NCI-H748 treated with DMSO at 0.1 percent for 48 hours (cell line): Measurements from ENCODE around the gene ZSCAN22.

Source experiments
- DNase-seq: peaks from one replicate; lab custom pipeline; 2025; lab: John Stamatoyannopoulos, UW

ZSCAN22 gene

DNA sequence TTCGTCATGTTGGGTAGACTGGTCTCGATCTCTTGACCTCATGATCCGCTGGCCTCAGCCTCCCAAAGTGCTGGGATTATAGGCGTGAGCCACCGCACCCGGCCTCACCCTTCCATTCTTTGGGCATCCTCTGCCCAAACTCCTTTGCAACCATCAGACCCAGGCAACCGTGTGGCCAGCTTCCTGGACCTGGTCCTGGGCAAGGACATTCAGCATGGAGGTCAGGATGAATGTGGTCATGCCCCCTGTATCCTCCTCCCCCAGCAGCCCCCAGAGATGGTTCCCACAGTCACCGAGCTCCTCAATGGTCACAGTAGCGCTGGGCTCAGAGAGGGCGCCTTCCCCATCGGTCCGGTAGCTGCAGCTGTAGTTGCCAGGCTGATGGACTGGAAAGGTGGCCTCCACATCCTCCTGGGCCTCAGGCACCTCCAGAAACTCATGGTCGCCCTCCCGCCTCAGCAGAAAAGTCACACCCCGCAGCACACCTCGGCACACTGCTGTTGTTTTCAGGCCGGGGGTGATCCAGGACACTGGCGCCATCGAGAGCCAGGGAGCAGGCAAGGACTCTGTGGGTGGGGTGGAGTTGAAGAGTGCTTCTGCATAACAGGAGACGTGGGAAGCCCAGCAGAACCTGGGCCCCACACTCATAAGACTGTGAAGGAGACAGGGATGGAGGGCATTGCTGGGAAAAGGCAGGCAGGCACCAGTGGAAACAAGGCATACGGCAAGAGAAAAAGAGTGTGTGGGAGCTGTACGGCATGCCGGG is 25.4 kb downstream of the ZSCAN22 start:
- no peak for DNase-seq

DNA sequence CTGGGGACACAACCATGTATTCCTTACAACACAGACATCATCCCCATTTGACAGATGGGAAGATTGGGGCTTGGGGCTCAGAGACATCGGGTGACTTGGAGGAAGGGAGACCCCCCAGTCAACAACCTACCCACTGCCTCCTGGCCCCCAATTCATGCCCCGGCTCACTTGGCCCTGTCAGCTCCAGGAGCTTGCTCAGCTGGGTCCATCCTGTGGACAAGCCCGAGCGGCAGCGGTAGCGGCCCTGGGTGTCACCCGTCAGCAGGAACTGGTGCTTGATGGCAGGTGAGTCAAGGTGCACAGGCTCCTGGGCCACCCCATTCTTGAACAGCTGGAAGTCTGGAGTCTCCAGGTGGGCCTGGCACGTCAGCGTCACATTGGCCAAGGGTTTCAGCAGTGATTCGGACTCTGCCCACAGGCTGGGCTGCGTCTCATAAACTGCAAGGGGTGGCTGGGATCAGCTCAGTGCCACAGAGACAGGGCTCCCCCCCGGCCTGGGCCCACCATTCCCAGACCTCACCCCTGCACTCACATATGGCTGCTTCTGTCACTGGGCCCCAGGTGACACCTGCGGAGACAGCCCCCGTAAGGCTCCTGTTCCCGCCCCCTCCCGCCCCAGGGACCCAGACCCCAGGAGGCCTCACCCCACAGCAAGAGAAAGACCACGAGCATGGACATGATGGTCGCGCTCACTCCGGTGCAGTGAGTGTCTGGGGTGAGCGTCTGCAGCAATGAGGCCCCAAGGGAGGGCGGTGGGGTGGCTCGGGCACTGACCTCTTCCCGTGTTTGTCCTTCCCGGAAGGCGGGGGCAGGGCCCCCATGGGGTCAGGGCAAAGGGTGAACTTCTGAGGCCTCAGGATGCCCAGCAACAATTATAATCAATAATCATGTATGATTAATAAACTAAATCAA is 26.2 kb downstream of the ZSCAN22 start, which contains the start of gene A1BG:
Gene A1BG, minus strand, starts transcription at position 733 of the 912 bp plus-strand sequence. Its CDS starts 55 bp downstream, at position 678.
- DNase-seq: no peak

DNA sequence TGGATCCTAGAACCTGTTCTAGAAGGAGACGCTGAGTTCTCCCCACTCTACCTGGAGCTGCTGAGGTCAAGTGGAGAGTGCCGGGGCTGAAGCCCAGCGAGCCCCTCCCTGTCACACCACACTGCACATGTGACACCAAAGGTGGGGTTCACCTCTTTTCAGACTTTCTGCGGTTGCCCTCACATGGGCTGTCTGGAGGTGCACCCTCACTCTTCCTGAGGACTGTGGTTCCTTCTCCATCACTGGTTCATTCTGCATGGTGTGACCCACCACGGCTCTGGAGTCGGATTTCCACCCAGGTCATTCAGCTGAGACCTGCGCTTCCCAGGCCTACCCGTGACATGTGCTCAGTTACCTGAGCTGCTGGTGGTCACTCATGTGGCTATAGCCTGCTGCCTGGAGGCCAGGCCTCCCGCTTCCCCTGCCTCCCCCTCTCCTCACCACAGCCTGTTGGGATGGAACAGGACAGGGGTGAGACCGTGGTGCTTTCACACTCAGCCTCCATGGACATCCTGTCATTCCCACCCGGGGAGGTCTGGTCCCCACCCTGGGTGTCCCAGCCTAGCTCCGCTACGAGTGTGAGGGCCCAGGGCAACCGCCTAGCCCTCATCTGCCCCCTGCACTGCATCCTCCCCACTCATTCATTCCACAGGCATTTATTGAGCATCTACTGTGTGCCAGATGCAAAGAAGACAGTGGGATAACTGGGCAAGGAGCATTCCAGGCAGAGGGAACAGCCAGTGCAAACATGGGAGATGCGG is 27.1 kb downstream of the ZSCAN22 start:
- DNase-seq: no peak

DNA sequence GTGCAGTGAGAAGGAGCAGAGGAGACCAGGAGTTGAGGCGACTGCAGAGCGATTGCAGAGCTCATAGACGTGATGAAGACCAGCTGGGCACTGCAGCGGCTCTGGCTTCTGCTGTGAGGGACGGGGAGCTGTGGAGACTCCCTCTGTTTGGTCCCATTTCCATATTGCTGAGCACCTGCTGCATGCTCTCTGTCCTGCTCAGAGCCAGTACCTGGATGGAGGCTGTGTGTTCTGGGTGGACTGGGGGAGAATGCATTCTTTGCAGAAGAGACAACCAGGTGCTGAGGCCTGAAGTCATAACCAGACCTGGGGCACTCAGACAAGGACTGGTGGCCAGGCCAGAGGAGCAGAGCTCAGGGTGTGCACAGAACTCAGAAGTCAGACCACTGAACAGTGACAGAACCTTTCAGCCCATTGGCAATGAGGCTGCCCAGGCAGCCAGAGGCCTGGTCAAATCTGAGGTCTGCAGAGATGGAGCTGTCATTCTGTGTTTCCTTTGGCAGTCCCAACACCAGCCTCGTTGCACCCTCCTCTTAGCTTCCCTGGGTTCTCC is 27.8 kb downstream of the ZSCAN22 start:
- no peak for DNase-seq

DNA sequence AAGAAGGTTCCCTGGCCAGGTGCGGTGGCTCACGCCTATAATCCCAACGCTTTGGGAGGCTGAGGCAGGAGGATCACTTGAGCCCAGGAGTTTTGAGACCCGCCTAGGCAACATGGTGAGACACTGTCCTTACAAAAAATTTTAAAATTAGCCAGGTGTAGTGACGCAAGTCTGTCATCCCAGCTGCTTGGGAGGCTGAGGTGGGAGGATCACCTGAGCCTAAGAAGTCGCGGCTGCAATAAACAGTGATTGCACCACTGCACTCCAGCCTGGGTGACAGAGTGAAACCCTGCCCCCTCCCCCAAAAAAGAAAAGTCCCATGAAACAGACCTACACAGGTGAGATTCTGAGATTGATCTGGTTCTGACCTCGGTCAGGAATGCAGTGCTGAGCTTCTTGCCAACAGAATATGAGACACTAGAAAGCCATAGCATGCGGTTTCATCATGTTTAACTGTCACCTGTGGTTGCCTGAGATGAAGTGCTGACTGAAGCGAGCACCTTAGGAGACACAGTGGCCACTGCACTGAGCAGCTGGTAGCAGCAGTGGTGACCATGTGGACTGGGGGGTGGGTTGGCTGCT is 28.5 kb downstream of the ZSCAN22 start:
- no peak for DNase-seq

DNA sequence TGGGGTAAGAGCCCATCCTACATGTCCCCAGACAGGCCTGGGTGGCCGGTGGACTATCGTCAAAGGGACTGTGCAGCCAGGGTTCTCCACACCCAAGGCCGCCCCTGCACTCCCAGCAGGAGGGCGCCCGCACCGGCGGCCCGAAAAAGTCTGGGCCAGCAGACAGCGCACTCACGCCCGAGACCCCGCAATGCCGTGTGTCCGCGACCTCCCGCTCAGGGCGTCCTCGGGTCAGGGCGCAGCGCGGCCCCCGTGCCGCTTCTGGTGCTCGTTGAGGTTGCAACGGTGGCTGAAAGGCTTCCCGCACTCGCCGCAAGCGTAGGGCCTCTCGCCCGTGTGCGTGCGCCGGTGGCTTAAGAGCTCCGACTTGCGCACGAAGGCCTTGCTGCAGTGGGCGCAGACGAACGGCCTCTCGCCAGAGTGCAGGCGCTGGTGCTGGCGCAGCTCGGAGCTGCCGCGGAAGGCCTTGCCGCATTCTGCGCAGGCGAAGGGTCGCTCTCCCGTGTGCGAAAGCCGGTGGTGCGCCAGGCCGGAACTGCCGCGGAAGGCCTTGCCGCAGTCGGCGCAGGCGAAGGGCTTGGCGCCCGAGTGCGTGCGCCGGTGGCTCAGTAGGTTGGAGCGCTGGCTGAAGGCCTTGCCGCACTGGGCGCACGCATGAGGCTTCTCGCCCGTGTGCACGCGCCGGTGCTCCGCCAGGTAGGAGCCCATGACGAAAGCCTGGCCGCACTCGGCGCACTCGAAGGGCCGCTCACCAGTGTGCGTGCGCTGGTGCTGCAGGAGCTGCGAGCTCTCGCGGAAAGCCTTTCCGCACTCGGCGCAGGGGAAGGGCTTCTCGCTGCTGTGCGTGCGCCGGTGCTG is 29.3 kb downstream of the ZSCAN22 start:
- no peak for DNase-seq

DNA sequence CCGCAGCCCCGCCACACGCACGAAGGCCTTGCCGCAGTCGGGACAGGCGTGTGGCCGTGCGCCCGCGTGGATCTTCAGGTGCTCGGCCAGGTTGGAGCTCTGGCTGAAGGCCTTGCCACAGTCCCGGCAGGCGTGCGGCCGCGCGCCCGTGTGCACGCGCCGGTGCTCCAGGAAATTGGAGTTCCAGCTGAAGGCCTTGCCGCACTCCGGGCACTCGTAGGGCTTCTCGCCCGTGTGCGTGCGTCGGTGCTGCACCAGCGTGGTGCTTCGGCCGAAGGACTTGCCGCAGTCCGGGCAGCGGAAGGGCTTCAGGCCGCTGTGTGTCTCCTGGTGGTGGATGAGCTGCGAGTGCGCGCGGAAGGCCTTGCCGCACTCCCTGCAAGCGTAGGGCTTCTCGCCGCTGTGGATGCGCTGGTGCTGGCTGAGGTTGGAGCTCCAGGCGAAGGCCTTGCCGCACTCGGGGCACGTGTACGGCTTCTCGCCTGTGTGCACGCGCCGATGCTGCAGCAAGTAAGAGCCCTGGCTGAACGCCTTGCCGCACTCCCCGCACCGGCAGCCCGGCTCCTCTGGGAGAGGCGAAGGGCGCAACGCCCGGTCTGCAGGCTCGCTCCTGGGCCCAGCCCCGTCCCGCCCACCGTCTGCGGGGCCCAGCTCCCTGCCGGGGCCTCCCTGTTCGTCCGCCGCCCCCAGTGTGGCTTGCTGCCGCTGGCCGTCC is 30.1 kb downstream of the ZSCAN22 start:
- no peak for DNase-seq

DNA sequence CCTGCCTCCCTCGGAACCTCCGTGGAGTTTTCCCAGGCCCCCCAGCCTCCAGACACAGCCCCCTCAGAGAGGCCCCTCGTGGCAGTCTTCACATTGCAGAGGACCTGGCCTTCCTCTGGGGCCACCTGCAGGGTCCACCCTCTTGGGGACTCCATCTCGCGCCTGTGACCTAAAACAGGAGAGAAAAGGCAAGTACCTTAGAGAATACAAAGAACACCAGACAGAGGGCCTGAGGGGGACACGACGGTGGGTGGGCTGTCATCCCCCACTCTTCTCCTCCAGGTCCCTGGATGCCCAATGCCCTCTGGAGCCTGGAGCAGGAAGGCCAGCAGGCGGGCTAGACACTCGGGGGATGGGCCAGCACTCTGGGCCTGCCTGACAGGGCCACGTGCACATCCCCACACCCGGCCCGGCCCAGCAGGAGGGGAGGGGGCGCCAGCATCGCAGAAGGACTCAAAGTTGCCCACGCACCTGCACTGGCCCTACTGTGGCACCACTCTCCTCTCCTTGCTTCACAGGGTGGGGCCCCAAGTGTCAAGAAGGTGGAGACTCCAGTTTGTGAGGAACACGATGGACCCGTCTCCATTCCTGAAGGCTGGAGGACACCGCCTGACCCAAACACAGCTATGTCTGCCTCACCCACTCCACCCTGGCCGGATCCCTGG is 30.8 kb downstream of the ZSCAN22 start:
- no peak for DNase-seq

DNA sequence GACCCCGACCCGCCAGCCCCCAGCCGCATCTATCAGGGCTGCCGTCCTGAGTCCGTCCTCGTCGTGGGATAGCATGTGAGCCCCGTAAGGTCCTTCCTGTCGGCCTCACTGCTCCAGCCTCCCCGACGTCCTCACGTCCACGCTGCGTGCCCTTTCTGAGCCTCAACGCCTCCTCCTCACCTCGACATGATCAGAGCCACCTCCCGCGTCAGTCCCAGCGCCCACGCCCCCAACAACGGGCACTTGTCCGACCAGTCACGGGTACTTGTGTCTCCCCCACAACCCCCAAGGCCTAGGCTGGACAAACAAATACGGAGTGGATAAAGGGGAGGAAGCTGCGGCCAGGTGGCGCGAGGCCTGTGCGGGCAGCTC is 35.1 kb downstream of the ZSCAN22 start:
- DNase-seq: no peak

DNA sequence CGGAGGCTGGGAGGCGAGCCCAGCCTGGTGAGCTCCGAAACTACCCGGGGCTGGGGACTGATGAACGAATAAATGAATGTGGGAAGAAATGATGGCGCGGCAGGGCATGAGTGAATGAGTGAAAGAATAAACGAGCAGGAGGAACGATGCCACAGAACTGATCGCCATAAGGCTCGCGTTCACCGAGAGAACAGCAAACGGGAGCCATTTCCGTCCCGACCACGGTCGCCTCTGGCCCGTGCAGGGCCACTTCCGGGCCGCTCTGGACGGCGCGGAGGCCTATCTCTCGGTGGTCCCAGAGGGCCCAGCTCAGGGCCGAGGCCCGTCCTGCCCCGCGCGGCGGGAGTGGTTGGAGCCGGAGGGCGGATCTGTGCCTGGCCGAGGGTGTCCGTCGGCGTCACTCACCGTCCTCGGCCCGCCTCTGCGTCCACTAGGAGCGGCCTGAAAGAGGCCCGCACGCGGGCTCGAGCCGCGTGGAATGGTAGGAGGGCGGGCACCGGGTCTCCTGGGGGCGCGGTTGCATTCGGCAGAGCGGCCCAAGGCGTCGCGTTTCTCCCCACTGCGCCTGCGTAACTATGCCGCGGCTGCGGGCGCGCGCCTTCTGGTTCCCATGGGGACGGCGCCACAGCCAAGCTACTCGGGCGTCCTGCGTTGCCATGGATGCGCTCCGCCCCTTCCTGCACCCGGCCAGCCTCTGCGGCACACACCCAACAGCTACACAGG is 35.6 kb downstream of the ZSCAN22 start, which contains the start of gene ZNF497:
Gene ZNF497, minus strand, starts transcription at position 480 of the 723 bp plus-strand sequence. CDS start 5,116 bp downstream, outside the sequence.
- DNase-seq: peak; percentile 94

DNA sequence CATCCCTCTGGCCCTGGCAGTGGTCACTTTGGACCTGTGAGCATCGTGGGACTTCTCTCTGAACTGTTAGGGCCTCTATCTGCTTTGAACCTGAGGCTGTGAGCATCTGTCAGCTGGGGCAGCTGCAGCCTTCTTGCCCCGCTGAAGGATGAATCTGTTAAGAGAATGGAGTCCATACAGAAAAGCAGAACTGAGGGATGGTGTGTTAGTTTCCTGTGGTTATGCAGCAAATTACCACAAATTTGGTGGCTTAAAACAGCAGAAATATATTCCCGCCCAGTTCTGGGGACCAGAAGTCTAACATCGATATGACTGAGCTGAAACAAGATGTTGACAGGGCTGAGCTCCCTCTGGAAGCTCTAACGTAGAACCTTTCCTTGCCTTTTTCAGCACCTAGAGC is 37.4 kb downstream of the ZSCAN22 start:
- DNase-seq: no peak

DNA sequence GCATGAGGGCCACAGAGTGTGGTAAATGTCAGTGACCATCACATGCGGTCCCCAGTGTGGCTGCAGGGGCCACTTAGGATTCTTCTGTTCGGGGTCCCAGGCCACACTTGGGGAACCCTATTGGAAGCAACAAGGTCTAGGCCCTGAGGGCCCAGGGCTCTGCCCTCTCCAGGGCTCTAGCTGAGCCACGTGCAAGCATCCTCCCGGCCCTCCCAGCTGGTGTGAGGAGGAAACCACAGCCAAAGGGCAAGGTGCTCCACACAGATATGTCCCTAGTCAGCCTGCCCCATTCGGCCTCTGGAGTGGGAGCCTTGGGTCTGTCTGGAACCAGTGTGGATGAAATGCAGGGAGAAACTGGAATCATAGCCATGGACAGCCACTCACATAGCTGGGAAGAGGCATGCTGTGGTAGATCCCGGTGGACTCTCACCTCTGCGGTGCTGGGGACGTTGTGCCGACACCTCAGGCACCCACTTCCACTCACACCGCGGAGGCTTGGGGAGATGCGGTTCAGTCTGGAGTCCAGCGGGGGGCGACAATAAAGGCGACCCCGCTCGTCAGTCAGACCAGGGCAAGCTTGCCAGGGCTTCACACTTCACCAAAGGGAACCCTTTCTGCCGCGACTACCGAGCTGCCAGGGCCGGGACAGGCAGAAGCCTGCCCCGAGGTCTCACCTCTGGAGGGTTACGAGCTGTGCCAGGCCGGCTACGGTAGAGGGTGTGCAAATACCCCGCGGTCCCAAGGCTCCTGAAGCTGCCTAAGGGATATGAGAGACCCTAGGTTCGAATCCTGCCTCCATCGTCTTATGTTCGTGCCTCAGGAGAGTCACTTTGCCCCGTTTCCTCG is 40.0 kb downstream of the ZSCAN22 start:
- DNase-seq: no peak

DNA sequence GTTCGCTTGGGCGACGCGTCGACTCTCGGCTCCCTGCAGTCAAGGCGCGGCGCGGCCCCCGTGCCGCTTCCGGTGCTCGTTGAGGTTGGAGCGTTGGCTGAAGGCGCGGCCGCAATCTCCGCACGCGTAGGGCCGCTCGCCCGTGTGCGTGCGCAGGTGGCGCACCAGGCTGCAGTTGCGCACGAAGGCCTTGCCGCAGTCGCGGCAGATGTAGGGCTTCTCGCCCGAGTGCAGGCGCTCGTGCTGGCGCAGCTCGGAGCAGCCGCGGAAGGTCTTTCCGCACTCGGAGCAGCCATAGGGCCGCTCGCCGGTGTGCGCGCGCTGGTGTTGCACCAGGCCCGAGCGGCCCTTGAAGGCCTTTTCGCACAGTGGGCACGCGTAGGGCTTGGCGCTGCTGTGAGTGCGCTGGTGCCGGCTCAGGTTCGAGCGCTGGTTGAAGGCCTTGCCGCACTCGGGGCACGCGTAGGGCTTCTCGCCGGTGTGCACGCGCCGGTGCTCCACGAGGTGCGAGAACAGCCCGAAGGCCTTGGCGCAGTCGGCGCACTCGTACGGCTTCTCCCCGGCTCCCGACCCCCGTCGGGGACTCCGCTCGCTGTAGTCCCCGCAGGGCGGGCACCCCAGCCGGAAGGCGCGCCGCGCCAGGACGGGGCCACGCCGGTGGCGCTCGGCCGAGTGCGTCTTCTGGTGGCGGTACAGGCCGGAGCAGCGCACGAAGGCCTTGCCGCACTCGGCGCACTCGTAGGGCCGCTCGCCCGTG is 41.1 kb downstream of the ZSCAN22 start:
- no peak for DNase-seq

DNA sequence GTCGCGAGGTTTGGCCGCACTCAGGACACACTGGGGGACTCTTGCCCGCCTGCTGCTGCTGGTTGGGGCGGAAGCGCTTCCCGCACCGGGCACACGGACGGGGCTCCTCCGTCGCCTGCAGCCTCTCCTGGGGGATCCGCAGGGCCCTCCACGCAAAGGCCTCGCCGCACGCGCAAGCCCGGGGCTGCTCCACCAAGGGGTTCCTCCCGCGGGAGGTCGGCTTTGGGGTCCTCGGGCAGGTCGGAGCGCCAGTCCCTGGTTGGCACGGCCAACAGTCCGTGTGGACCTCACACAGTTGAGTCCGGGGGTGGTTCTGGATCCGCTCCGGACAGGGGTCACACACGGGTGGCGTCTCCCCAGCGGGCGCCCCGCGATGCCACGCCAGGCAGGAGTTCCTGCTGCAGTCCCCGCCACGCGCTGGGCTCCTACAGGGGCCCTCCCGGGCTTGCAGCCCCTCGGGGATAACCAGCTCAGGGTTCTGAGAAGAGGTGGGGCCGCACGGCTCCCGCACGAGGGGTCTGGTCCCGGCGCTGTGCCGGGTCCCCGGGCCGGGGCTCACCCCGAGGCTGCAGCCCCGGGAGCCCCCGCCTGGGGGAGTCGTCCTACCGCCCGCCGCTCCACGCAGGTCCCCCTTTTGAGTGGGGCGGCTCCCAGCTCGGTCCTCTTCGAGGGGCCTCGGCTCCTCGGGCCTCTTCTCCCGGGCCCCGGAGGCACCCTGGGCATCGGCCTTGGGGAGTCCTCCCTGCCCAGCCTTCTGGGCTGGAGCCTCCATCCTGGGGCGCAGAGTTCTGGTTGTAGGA is 42.0 kb downstream of the ZSCAN22 start:
- DNase-seq: no peak

DNA sequence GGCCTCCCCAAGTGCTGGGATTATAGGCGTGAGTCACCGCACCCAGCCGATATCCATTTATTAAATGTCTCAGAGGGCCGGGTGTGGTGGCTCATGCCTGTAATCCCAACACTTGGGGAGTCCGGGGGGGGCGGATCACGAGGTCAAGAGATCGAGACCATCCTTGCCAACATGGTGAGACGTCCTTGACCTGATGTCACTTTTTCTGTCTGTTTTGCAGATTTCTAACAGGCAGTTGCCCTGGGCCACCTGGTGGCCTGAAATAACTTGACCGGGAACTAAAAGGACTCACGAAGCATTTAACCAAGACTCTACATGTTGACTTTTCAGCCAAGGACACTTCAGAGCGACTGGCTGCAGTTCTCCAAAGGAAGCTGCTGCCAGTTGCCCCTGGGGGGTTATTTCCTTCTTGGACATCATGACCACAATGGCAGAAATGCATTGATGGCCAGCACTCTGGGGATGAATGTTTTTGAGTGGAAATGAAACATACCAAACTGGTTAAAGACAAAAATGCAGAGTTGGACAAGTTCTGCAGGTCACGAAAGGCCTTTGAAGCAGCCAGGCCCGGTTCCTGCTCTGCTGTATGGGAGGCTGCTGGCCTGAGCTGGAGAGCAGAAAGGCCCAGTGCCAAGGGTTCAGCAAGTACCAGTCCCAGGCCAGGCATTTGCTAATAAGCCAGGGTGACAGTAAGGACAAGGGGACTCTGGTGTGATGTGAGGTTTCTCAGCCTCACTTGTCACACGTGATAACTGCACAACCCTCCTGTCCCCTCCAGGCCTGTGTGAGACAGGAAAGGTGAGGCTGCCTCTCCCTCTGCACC is 45.7 kb downstream of the ZSCAN22 start:
- DNase-seq: no peak
